Gastroesophageal sphincter (tissue), 4 donors: ENCODE data around the gene TRABD2B. TPM values are rescaled to one million over a fixed set of nuclear protein-coding genes. Genes with fewer than 3 reads are reported as not detected.
A peak's percentile ranks its signal among the peaks of the same experiment; 100 is the strongest.

Source experiments
- ATAC-seq: fragments of 150-250 bp; one replicate; pipeline ENCODE4 v1.9.1; 2016; ENCODE audit warnings: mild to moderate bottlenecking, moderate library complexity
- H3K27ac ChIP-seq, 4 donors: fragments of 200-600 bp; sonication (generic) in 3 of 4; 1 replicate in 3 of 4; 2 replicates in 1 of 4; pipeline ENCODE4 v1.5.1; 2016 to 2019
- H3K27me3 ChIP-seq: fragments of 200-600 bp; sonication (generic); one replicate; pipeline ENCODE4 v1.5.1; 2019
- H3K36me3 ChIP-seq, 2 donors: fragments of 200-600 bp; sonication (generic); one replicate each; pipeline ENCODE4 v1.5.1; 2019; ENCODE audit warnings: control low read depth in 1 of 2
- H3K4me1 ChIP-seq, 3 donors: fragments of 200-600 bp; sonication (generic); 1 replicate in 2 of 3; 2 replicates in 1 of 3; pipeline ENCODE4 v1.5.1; 2016 to 2019; ENCODE audit warnings: control low read depth in 2 of 3
- H3K4me3 ChIP-seq, 2 donors: fragments of 200-600 bp; sonication (generic); one replicate each; pipeline ENCODE4 v1.5.1; 2019; ENCODE audit warnings: mild to moderate bottlenecking in 1 of 2, moderate library complexity in 1 of 2
- H3K9me3 ChIP-seq, 3 donors: fragments of 200-600 bp; sonication (generic); one replicate each; pipeline ENCODE4 v1.5.1; 2017 to 2019; ENCODE audit warnings: control low read depth in 2 of 3
- EP300 ChIP-seq: sonication (generic); formaldehyde crosslinking; IDR thresholded peaks from one replicate; pipeline ENCODE4 v1.6.1; 2017; ENCODE audit warnings: antibody characterized with exemption, mild to moderate bottlenecking
- POLR2A ChIP-seq, 2 donors: fragments of 450-650 bp; IDR thresholded peaks; one replicate each; pipeline ENCODE4 v1.6.1; 2017; ENCODE audit warnings: antibody characterized with exemption in 2 of 2, mild to moderate bottlenecking in 2 of 2, moderate library complexity in 1 of 2
- POLR2AphosphoS5 ChIP-seq: sonication (generic); formaldehyde crosslinking; IDR thresholded peaks from one replicate; pipeline ENCODE4 v1.6.1; 2017; ENCODE audit warnings: antibody characterized with exemption
- WGBS, 2 donors: methylation state at CpG; one replicate each; pipeline ENCODE4 v1.1.5; 2018; ENCODE audit warnings: low coverage in 1 of 2; 5-methylcytosine and 5-hydroxymethylcytosine counted together
- total RNA-seq, 4 donors: library from RNA; depleted of rRNA; stranded (reverse); fragments of >200 nt; gene quantifications; one replicate each; pipeline ENCODE4 v1.1.0, GENCODE V29; 2016
- TF ChIP-seq, protein P1 (sequence below), 4 experiments: fragments of 200-600 bp in 2 of 4; fragments of 450-650 bp in 2 of 4; sonication (generic) in 1 of 4; IDR thresholded peaks; one replicate each; pipeline ENCODE4 v1.5.1; 2017 to 2019; ENCODE audit warnings: antibody characterized with exemption in 4 of 4, mild to moderate bottlenecking in 2 of 4, moderate library complexity in 2 of 4

The TRABD2B gene
- total RNA-seq, 4 donors from 2014 or later = 2.6 to 6.5 (median 3.4) TPM

DNA sequence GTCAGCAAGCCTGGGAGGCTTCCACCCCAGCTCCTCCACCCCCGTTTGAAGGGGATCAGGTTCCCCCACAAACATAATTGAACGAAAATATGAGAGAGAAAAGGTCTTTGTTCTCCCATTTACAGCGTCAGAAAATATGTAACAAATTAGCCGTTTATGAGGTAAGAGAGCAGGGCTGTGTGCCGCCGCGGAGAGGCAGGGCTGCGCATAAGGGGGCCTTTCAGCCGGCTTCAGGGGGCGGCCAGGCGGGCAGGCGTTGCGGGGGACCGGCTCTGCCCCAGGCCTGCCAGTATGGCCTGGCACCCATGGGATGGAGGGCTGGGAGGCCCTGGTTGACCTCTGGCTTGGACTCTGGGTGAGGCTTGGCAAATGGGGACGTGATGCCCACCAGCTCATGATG, 179.3 kb downstream of the TRABD2B start:
- H3K27me3 ChIP-seq = no peaks in the 10 kb centered on the region
- no peaks in the 10 kb centered on the region for H3K9me3 ChIP-seq
- peaks cover 0 to 22% (median 12%) of the 10 kb centered on the region in 3 donors for H3K4me1 ChIP-seq
- no peak for ATAC-seq
- peak overlapping the region in 3 of 4 donors; percentile 18 to 49 (median 24) for H3K27ac ChIP-seq
- WGBS, 2 donors = 80% methylated on average over 1 of the region's 15 CpGs; no CpG with 5 or more reads in 1 of the 2 donors
- H3K36me3 ChIP-seq = no peaks in the 10 kb centered on the region
- TF ChIP-seq EP300 (no peak), POLR2A (IDR thresholded peaks at IDR 0.05) (no peak), POLR2AphosphoS5 (no peak)
- TF ChIP-seq, protein P1, sequence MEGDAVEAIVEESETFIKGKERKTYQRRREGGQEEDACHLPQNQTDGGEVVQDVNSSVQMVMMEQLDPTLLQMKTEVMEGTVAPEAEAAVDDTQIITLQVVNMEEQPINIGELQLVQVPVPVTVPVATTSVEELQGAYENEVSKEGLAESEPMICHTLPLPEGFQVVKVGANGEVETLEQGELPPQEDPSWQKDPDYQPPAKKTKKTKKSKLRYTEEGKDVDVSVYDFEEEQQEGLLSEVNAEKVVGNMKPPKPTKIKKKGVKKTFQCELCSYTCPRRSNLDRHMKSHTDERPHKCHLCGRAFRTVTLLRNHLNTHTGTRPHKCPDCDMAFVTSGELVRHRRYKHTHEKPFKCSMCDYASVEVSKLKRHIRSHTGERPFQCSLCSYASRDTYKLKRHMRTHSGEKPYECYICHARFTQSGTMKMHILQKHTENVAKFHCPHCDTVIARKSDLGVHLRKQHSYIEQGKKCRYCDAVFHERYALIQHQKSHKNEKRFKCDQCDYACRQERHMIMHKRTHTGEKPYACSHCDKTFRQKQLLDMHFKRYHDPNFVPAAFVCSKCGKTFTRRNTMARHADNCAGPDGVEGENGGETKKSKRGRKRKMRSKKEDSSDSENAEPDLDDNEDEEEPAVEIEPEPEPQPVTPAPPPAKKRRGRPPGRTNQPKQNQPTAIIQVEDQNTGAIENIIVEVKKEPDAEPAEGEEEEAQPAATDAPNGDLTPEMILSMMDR (IDR thresholded peaks at IDR 0.05) = no peak
- H3K4me3 ChIP-seq = no peak overlapping the region

DNA sequence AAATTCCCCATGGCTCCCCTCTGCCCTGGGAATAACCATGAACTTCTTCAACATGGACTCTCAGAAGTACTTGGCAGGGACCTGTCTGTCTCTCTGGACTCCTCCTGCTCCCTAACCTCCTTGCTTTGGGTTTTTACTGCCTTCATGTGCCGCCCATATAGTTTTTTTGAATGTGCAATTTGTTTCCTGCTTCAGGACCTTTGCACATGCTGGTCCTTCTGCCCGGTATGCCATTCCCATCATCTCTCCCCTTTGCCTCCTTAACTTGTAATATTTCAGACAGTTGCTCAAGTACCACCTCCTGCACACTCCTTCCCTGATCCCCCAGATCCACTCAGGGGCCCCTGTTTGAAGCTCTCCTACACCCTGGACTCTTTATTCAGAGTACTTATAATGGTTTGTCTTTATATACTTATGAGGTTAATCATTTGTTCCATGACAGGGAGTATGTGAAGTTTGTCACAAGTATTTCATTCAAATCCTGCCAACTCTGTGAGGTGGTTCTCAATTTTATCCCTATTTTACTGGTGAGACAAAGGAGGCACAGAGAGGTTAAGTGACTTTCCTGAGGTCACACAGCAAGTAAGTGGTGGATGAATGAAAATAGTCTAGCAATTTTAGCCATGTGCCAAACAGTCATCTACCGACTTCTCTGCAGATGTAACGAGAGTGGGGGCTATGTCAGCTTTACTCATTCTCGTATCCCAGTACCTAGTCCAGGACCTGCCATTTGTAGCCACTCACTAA, 180.7 kb downstream of the TRABD2B start:
- TF ChIP-seq, protein P1 (IDR thresholded peaks at IDR 0.05) = no peak
- no peak for TF ChIP-seq EP300
- TF ChIP-seq POLR2AphosphoS5 = no peak
- TF ChIP-seq POLR2A (IDR thresholded peaks at IDR 0.05) = no peak
- Histone ChIP-seq H3K27me3 (no peaks in the 10 kb centered on the region), H3K4me1 (peaks cover 0 to 22% (median 12%) of the 10 kb centered on the region in 3 donors), H3K36me3 (no peaks in the 10 kb centered on the region), H3K9me3 (no peaks in the 10 kb centered on the region), H3K4me3 (no peak overlapping the region), H3K27ac (peak overlapping the region in 1 of 4 donors; percentile 24)
- WGBS, 2 donors = 84% methylated on average over 3 to 5 of the region's 5 CpGs
- ATAC-seq = no peak

DNA sequence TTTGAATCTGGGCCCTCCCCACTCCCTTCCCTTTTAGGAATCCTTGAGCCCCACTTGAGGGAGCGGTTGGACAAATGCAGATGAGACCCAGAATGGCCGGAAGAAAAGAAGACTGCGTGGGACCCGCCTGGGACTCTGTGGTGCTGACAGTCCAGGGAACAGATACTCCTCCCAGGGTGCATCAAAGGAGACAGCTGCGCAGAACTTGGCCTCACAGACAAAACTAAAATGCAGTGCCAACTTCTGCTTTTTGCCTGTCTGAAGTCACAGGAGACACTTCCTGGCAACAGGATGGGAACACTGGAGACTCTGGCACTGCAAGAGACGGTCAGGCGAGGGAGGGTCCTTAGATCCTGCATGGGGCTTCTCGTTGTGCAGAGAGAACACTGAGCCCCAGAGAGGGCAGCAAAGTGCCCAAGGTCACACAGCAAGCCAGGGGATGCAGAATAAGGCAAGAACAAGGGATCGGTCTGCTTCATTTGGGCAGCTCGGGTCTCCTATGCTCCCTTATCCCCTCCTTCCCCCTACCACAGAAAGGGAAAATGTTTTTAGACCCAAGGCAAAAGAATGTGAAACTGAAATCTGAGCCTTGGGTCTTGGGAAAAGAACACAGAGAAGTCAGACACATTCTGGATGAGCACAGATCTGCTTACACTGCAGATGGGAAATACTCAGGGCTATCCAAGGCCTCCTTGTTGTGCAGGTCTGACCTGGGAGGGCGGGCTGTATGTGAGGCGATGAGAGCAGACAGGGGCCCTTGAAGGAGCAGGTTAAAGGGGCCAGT, 182.4 kb downstream of the TRABD2B start:
- 60 to 66% methylated on average over 6 to 8 of the region's 12 CpGs for WGBS, 2 donors

DNA sequence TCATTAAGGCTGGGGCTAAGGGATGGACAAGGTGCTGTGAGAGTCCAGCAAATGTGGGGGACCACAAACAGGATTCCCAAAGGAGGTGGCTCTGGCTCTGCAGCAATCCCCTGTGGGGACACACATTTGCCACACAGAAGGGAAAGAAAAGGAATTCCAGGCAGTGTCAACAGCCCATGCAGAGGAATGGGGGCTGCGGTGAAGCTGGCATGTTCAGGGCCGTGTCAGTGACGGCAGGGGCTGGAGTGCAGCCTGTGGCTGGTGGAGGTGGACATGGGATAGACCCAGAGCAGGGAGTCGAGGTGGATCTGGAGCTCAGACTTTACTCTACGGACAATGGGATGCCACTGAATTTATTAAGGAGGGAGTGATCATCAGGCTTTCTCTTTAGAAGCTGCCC, 183.2 kb downstream of the TRABD2B start:
- no peaks in the 10 kb centered on the region for H3K9me3 ChIP-seq
- WGBS, 2 donors = 65% methylated on average over 5 of the region's 5 CpGs; no CpG with 5 or more reads in 1 of the 2 donors
- no peaks in the 10 kb centered on the region for H3K36me3 ChIP-seq
- no peaks in the 10 kb centered on the region for H3K27me3 ChIP-seq
- no peak overlapping the region for H3K4me3 ChIP-seq
- H3K4me1 ChIP-seq = peaks cover 0 to 27% (median 12%) of the 10 kb centered on the region in 3 donors
- ATAC-seq = no peak
- peak overlapping the region in 2 of 4 donors; percentile 14 to 17 for H3K27ac ChIP-seq
- TF ChIP-seq POLR2AphosphoS5 (no peak), EP300 (no peak), POLR2A (IDR thresholded peaks at IDR 0.05) (no peak)
- TF ChIP-seq, protein P1 (IDR thresholded peaks at IDR 0.05) = no peak

More for the DNA sequence above, 182.4 kb downstream of the TRABD2B start:
- H3K4me1 ChIP-seq = peaks cover 0 to 22% (median 12%) of the 10 kb centered on the region in 3 donors
- H3K4me3 ChIP-seq = no peak overlapping the region
- TF ChIP-seq EP300 (no peak), POLR2A (IDR thresholded peaks at IDR 0.05) (no peak), POLR2AphosphoS5 (no peak)
- TF ChIP-seq, protein P1 (IDR thresholded peaks at IDR 0.05) = no peak
- no peaks in the 10 kb centered on the region for H3K27me3 ChIP-seq
- no peaks in the 10 kb centered on the region for H3K9me3 ChIP-seq
- H3K36me3 ChIP-seq = no peaks in the 10 kb centered on the region
- H3K27ac ChIP-seq = peak overlapping the region in 2 of 4 donors; percentile 14 to 17
- peak; percentile 10 for ATAC-seq
